ENCODE data around the gene CSPG4.

DNA sequence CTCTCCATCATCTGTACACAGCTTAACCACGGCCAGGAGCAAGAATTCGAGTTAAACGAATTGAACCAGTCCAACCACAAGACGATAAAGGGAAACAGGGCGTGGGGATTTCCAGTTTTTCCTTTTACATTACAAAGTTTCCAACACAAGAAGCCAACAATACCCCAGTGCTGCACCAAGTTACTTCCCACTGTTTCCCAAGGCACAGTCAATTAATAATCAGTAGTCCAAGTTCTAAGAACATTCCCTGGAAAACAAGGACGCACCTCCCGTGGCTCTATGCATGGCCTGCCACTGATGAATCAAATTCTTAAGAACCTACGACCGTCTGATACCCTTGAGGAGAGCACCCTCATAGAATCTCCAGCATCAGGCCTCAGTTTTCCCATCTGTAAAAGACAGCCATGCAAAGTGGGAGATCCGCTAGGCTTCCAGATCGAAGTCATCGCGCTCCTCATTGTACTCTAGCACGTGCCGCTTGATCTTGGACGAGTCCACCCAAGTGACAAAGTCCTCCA is 73.4 kb downstream of the CSPG4 start:
- TF ChIP-seq, protein P1, sequence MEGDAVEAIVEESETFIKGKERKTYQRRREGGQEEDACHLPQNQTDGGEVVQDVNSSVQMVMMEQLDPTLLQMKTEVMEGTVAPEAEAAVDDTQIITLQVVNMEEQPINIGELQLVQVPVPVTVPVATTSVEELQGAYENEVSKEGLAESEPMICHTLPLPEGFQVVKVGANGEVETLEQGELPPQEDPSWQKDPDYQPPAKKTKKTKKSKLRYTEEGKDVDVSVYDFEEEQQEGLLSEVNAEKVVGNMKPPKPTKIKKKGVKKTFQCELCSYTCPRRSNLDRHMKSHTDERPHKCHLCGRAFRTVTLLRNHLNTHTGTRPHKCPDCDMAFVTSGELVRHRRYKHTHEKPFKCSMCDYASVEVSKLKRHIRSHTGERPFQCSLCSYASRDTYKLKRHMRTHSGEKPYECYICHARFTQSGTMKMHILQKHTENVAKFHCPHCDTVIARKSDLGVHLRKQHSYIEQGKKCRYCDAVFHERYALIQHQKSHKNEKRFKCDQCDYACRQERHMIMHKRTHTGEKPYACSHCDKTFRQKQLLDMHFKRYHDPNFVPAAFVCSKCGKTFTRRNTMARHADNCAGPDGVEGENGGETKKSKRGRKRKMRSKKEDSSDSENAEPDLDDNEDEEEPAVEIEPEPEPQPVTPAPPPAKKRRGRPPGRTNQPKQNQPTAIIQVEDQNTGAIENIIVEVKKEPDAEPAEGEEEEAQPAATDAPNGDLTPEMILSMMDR (IDR thresholded peaks at IDR 0.05), result no peak
- TF ChIP-seq POLR2A (IDR thresholded peaks at IDR 0.05), result no peak

Measured in breast epithelium (tissue), 3 donors.